Chondrocyte (in vitro differentiated cells): Measurements from ENCODE around the gene TRPC3. TPM values are rescaled to one million over a fixed set of nuclear protein-coding genes. Genes with fewer than 3 reads are reported as not detected.
A peak's percentile ranks its signal among the peaks of the same experiment; 100 is the strongest.

Experiments
- DNase-seq: peaks from one replicate; pipeline ENCODE4 v3.0.0; 2021; ENCODE audit warnings: mixed read lengths, low spot score
- H3K27ac Mint-ChIP-seq: one replicate; pipeline ENCODE4 v1.8.0; 2021; ENCODE audit warnings: mild to moderate bottlenecking, moderate library complexity, mixed read lengths; ENCODE audit not compliant: unreplicated experiment
- H3K27me3 Mint-ChIP-seq: 2 replicates; pipeline ENCODE4 v1.8.0; 2021; ENCODE audit warnings: low read depth, mixed read lengths
- H3K36me3 Mint-ChIP-seq: 2 replicates; pipeline ENCODE4 v1.8.0; 2021; ENCODE audit warnings: low read depth, mixed read lengths
- H3K4me1 Mint-ChIP-seq: 2 replicates; pipeline ENCODE4 v1.8.0; 2021; ENCODE audit warnings: low read depth, mild to moderate bottlenecking, mixed read lengths
- H3K4me3 Mint-ChIP-seq: one replicate; pipeline ENCODE4 v1.8.0; 2021; ENCODE audit warnings: mild to moderate bottlenecking, moderate library complexity, mixed read lengths; ENCODE audit not compliant: unreplicated experiment
- H3K9me3 Mint-ChIP-seq: 2 replicates; pipeline ENCODE4 v1.8.0; 2021; ENCODE audit warnings: low read depth, mixed read lengths
- CTCF ChIP-seq: fragments of 200-600 bp; sonication (generic); IDR thresholded peaks from 2 replicates; pipeline ENCODE4 v1.5.0; 2021; ENCODE audit warnings: antibody characterized with exemption, mild to moderate bottlenecking, moderate library complexity
- total RNA-seq: library from RNA; stranded (reverse); gene quantifications from 3 replicates; pipeline ENCODE4 v1.2.1, GENCODE V29; 2021

The TRPC3 gene
- total RNA-seq, 1 donor from 2014 or later = 0.20 TPM

DNA sequence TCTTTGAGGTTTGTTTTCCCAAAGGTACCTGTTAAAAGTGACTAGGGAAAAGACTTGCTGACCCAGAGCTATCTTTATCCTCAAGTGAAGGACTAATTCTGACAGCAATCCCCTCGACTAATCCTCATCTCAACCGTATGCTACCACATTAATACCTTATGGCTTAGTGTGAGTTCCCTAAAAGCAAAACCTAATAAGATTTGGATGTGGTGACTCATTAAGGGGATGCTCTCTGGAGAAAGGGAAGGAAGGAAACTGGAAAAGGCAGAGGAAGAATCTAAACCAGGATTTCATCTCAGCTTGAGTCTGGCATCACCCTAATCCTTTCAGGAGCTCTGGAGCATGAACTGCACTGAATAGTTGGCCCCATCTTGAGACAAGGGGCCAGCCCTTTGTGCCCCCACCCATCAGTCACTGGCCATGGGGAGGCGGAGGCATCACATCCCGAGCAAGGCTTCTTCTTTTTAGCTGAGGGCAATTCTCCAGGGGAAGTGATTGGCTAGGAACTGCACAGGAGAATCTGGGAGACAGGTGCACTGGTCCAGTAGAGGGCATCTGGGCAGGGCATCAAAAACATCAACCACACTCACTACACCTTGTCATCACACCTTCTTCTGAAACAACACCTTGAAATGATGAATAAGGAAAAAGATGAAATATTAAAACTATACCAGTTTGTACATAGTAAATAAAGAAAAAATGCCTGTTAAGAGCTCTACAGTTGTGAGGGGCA, 74.7 kb downstream of the TRPC3 start:
- Mint-ChIP-seq H3K36me3 (peaks cover 2% of the 10 kb centered on the region), H3K27ac (no peak overlapping the region), H3K4me1 (no peaks in the 10 kb centered on the region), H3K9me3 (no peaks in the 10 kb centered on the region), H3K4me3 (no peak overlapping the region), H3K27me3 (peaks cover 28% of the 10 kb centered on the region)
- no peak for DNase-seq
- TF ChIP-seq CTCF = no peak

- peaks cover 21% of the 10 kb centered on the region for H3K27me3 Mint-ChIP-seq
- H3K9me3 Mint-ChIP-seq = no peaks in the 10 kb centered on the region
- no peaks in the 10 kb centered on the region for H3K36me3 Mint-ChIP-seq
- H3K27ac Mint-ChIP-seq = no peak overlapping the region
- no peak for DNase-seq
- TF ChIP-seq CTCF = no peak
- peaks cover under 1% of the 10 kb centered on the region for H3K4me1 Mint-ChIP-seq
- no peak overlapping the region for H3K4me3 Mint-ChIP-seq
Measured at GRCh38 chr4:121876070-121876469, 75.8 kb downstream of the TRPC3 start.

GRCh38 chr4:121875652-121876051, 76.2 kb downstream of the TRPC3 start:
- Mint-ChIP-seq H3K27me3 (peaks cover 18% of the 10 kb centered on the region), H3K36me3 (no peaks in the 10 kb centered on the region), H3K4me3 (no peak overlapping the region), H3K9me3 (no peaks in the 10 kb centered on the region), H3K4me1 (peaks cover 4% of the 10 kb centered on the region), H3K27ac (no peak overlapping the region)
- no peak for TF ChIP-seq CTCF
- DNase-seq = no peak

DNA sequence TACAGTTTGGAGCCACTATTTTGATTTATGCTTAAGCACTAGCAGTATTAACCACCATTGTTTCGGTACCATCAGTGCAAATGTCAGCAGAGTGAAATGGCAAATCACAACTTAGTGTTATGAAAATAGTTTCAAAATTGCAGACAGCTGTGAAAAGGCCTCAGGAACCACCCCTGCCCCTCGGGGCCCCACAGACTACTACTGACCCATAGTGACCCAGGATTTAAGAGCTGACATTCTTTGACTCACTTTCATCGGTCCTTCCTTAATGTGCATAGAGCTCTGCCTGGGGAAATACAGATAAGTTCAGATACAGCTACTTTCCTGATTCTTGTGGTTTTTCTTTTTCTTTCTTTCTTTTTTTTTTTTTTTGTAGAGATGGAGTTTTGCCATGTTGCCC, 78.3 kb downstream of the TRPC3 start:
- Mint-ChIP-seq H3K4me3 (no peak overlapping the region), H3K27me3 (peaks cover 8% of the 10 kb centered on the region), H3K4me1 (peaks cover 19% of the 10 kb centered on the region), H3K36me3 (no peaks in the 10 kb centered on the region), H3K9me3 (no peaks in the 10 kb centered on the region), H3K27ac (no peak overlapping the region)
- TF ChIP-seq CTCF = no peak
- no peak for DNase-seq

GRCh38 chr4:121869841-121870822, 81.7 kb downstream of the TRPC3 start, which contains the start of gene BBS7:
Gene BBS7, minus strand, starts transcription at chr4:121870474. Its CDS starts 161 bp downstream, at chr4:121870313.
- no peak for TF ChIP-seq CTCF
- peak; percentile 98 for DNase-seq
- H3K4me3 Mint-ChIP-seq = peak within 1 kb of the TSS; percentile 86
- H3K27me3 Mint-ChIP-seq = no peaks in the 10 kb centered on the region
- peak within 1 kb of the TSS; percentile 89 for H3K27ac Mint-ChIP-seq
- H3K36me3 Mint-ChIP-seq = peaks cover 16% of the 10 kb centered on the region
- H3K4me1 Mint-ChIP-seq = peaks cover 21% of the 10 kb centered on the region
- H3K9me3 Mint-ChIP-seq = no peaks in the 10 kb centered on the region
